ENCODE results near the gene MYPN.

Gene MYPN

GRCh38 chr10:68231817-68232251, 122.5 kb downstream of the MYPN start, which contains the start of gene ATOH7:
Gene ATOH7, minus strand, starts transcription at chr10:68232113. Its CDS starts 436 bp downstream, at chr10:68231677.
- in situ Hi-C loops (cut with MboI; ENCODE audit: low pct_unique_long_range_greater_than_20kb, low sequenced_read_pairs, unreplicated experiment), result no loop called here
- no peak for TF ChIP-seq CTCF (IDR thresholded peaks at IDR 0.05; ENCODE audit: extremely low read depth, insufficient read depth, missing control alignments)
- DNase-seq (ENCODE audit: low spot score), result no peak

GRCh38 chr10:68233046-68233445, 123.8 kb downstream of the MYPN start:
- no peak for TF ChIP-seq CTCF (IDR thresholded peaks at IDR 0.05; ENCODE audit: extremely low read depth, insufficient read depth, missing control alignments)
- DNase-seq (ENCODE audit: low spot score), result no peak
- in situ Hi-C loops (cut with MboI; ENCODE audit: low pct_unique_long_range_greater_than_20kb, low sequenced_read_pairs, unreplicated experiment), result no loop called here

- DNase-seq (ENCODE audit: low spot score), result no peak
- no peak for TF ChIP-seq CTCF (IDR thresholded peaks at IDR 0.05; ENCODE audit: extremely low read depth, insufficient read depth, missing control alignments)
- in situ Hi-C loops (cut with MboI; ENCODE audit: low pct_unique_long_range_greater_than_20kb, low sequenced_read_pairs, unreplicated experiment), result no loop called here
These were observed 125.8 kb downstream of the MYPN start for GRCh38 chr10:68235111-68235510.

GRCh38 chr10:68235581-68235980, 126.3 kb downstream of the MYPN start:
- in situ Hi-C loops (cut with MboI; ENCODE audit: low pct_unique_long_range_greater_than_20kb, low sequenced_read_pairs, unreplicated experiment), result no loop called here
- no peak for TF ChIP-seq CTCF (IDR thresholded peaks at IDR 0.05; ENCODE audit: extremely low read depth, insufficient read depth, missing control alignments)

GRCh38 chr10:68237173-68237572, 127.9 kb downstream of the MYPN start:
- in situ Hi-C loops (cut with MboI; ENCODE audit: low pct_unique_long_range_greater_than_20kb, low sequenced_read_pairs, unreplicated experiment), result no loop called here
- no peak for TF ChIP-seq CTCF (IDR thresholded peaks at IDR 0.05; ENCODE audit: extremely low read depth, insufficient read depth, missing control alignments)
- DNase-seq (ENCODE audit: low spot score), result no peak

More at GRCh38 chr10:68235581-68235980, 126.3 kb downstream of the MYPN start:
- no peak for DNase-seq (ENCODE audit: low spot score)

GRCh38 chr10:68238371-68238770, 129.1 kb downstream of the MYPN start:
- in situ Hi-C loops (cut with MboI; ENCODE audit: low pct_unique_long_range_greater_than_20kb, low sequenced_read_pairs, unreplicated experiment), result no loop called here
- DNase-seq (ENCODE audit: low spot score), result no peak
- TF ChIP-seq CTCF (IDR thresholded peaks at IDR 0.05; ENCODE audit: extremely low read depth, insufficient read depth, missing control alignments), result no peak

- no peak for TF ChIP-seq CTCF (IDR thresholded peaks at IDR 0.05; ENCODE audit: extremely low read depth, insufficient read depth, missing control alignments)
- no peak for DNase-seq (ENCODE audit: low spot score)
- in situ Hi-C loops (cut with MboI; ENCODE audit: low pct_unique_long_range_greater_than_20kb, low sequenced_read_pairs, unreplicated experiment), result no loop called here
These were observed 129.8 kb downstream of the MYPN start for GRCh38 chr10:68239069-68239468.

Data from GM13977 (cell line).